ENCODE measurements around the gene EHBP1L1. TPM values are rescaled to one million over a fixed set of nuclear protein-coding genes. Genes with fewer than 3 reads are reported as not detected.
"Not testable (repeated sequence)": the region's sequence is repeated elsewhere in the genome, so short reads cannot be mapped to it uniquely, and the experiment has no call there.

Gene EHBP1L1
- total and polyA plus RNA-seq, 12 donors: 30.8 to 113 (median 53.9) TPM

DNA sequence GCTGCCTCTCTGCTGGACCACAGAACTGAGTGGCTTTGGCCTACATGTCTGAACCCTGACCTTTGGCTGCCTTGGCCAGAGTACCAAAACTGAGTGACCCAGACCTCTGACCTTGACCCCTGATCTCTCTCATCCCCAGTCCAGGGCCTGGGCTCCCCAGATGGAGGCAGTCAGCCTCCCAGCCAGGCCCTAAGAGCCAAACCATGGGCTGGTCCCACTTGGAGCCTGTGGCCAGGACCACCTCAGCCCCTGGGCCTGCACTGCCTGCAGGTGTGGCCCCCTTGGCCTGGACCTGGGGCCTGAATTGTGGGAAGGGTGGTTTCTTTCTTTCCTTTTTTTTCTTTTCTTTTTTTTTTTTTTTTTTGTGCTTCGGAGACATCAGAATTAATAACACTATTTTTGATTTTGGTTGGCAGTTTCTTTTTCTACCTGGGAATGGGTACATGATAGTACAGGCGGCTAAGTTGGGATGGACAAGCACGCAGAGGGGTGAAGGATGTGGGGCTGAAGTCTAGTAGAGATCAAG lies 61.2 kb downstream of the EHBP1L1 start:
- WGBS, 2 donors: 88 to 97% methylated on average over 3 of the region's 3 CpGs

DNA sequence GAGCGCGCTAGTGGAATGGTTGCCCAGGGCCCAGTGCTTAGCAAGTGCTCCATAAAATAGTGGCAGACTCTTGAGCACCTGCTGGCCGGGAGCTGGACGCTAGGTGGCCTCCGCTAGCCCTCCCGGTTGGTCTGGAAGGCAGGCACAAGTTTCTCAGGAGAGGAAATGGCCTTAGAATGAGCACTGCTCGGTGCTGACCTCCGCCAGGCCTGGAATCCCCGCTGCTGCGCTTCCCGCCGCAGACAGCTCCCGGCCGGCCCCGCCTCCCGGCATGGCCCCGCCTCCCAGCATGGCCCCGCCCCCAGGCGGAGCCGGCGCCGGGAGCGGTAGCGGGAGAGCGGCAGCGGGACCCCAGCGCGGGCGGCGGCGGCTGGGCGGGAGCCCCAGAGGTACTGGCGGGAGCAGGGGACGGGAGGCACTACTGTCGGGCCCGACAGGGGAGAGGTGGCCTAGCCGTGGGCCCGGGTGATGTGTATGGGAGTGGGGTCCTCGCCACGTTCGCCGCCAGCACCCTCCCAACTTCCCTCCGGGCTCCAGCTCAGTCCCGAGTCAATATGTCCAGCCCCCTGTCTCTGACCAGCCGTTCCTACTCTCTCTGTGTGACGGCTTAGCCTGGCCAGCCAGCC lies 62.1 kb downstream of the EHBP1L1 start, which contains the start of gene SIPA1:
SIPA1 (plus strand) TSS at position 308 of the 626 bp plus-strand sequence. CDS start 2,821 bp downstream, outside the sequence.
- H3K36me3 ChIP-seq: peaks cover 14 to 70% (median 32%) of the 10 kb centered on the region in 9 donors
- H3K9me3 ChIP-seq: no peaks in the 10 kb centered on the region
- H3K27me3 ChIP-seq: no peaks in the 10 kb centered on the region
- peak within 1 kb of the TSS; percentile 74 to 90 (median 82) for H3K4me3 ChIP-seq
- ATAC-seq (peak; percentile 79 to 87 (median 82)), DNase-seq (peak; percentile 83 to 85)
- H3K27ac ChIP-seq: peak within 1 kb of the TSS; percentile 94 to 99 (median 96)
- peaks cover 21 to 56% (median 50%) of the 10 kb centered on the region in 9 donors for H3K4me1 ChIP-seq
- intact Hi-C loops (cut with DNase I): loop anchor here in 3 of 10 donors (2.0 to 10.0 kb wide), 4 partner anchors 25 to 347 kb away; partner anchors contain the start of genes RELA (in 1 of the 3) and SNX32 (in 1 of the 3)
- 3 to 4% methylated on average over 46 of the region's 46 CpGs for WGBS, 2 donors
- peak; percentile 13 to 68 (median 52) for TF ChIP-seq CTCF (IDR thresholded peaks at IDR 0.05)

More for the DNA sequence above, 61.2 kb downstream of the EHBP1L1 start:
- peak overlapping the region in 9 of 10 donors; percentile 95 to 99 (median 97) for H3K27ac ChIP-seq
- no peaks in the 10 kb centered on the region for H3K9me3 ChIP-seq
- DNase-seq (no peak), ATAC-seq (no peak)
- no peak for TF ChIP-seq CTCF (IDR thresholded peaks at IDR 0.05)
- peaks cover 21 to 51% (median 48%) of the 10 kb centered on the region in 9 donors for H3K4me1 ChIP-seq
- peaks cover 14 to 70% (median 32%) of the 10 kb centered on the region in 9 donors for H3K36me3 ChIP-seq
- intact Hi-C loops (cut with DNase I): loop anchor here in 3 of 10 donors (10.0 kb wide), 3 partner anchors 58 to 348 kb away; partner anchors contain the start of gene SNX32 (in 1 of the 3)
- no peak overlapping the region for H3K4me3 ChIP-seq
- H3K27me3 ChIP-seq: no peaks in the 10 kb centered on the region

GRCh38 chr11:65639228-65639597 lies 63.4 kb downstream of the EHBP1L1 start:
- H3K36me3 ChIP-seq: peaks cover 14 to 70% (median 27%) of the 10 kb centered on the region in 9 donors
- not testable (repeated sequence) for DNase-seq, H3K27me3 ChIP-seq, H3K9me3 ChIP-seq, ATAC-seq
- 83 to 85% methylated on average over 9 of the region's 9 CpGs for WGBS, 2 donors
- intact Hi-C loops (cut with DNase I): loop anchor here in 3 of 10 donors (2.0 to 10.0 kb wide), 4 partner anchors 24 to 346 kb away; partner anchors contain the start of genes RELA (in 1 of the 3) and SNX32 (in 1 of the 3)
- peaks cover 21 to 61% (median 50%) of the 10 kb centered on the region in 9 donors for H3K4me1 ChIP-seq
- H3K4me3 ChIP-seq: peak overlapping the region; percentile 74 to 90 (median 82)
- peak overlapping the region; percentile 94 to 99 (median 96) for H3K27ac ChIP-seq

DNA sequence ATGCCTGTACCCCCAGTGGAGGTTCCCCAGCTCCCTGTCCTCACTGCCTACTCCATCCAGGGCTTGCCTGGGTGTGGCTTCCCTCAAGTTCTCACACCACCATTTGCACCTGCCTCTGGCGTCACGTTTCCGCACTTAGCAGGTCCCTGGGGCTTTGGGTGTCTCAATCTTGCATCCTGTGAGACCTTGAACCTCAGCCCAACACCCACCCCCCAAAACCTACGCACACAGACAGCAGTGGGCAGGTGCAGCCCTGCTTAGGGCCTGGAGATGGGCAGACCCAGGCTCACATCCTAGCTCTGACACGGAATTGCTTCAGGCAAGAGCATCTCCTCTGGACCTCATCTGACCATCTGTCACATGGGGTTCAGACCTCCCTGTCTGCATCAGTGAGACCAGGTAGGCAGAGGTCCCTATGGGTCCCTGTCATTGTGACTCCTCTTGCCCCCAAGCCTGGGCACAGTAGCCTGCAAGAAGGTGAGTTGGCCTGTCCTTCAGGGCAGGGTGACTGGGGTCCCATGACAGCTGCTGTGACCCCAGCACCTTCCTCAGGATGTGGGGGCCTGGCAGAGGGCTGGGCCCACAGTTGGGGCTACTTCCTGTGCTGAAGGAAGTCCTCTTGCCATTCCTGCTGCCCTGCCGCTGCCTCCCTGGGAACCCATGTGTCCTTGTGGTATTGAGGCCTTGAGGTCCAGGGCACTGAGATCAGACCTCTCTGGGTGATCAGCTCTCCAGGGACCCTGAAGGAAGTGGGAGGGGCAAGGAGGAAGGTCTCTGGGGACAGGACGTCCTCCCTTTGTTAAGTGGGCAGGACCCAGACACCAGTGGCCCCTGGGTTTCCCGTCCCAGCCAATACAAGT lies 64.0 kb downstream of the EHBP1L1 start:
- H3K27ac ChIP-seq: peak overlapping the region; percentile 73 to 99 (median 96)
- intact Hi-C loops (cut with DNase I): loop anchor here in 3 of 10 donors (2.0 to 10.0 kb wide), 4 partner anchors 23 to 345 kb away; partner anchors contain the start of genes RELA (in 1 of the 3) and SNX32 (in 1 of the 3)
- ATAC-seq (peak in 6 of 8 donors; percentile 6 to 27 (median 7)), DNase-seq (peak in 1 of 2 donors; percentile 58)
- peak overlapping the region in 9 of 10 donors; percentile 74 to 87 (median 81) for H3K4me3 ChIP-seq
- peaks cover 8 to 70% (median 21%) of the 10 kb centered on the region in 9 donors for H3K36me3 ChIP-seq
- H3K4me1 ChIP-seq: peaks cover 21 to 61% (median 50%) of the 10 kb centered on the region in 9 donors
- TF ChIP-seq CTCF (IDR thresholded peaks at IDR 0.05): no peak
- H3K9me3 ChIP-seq: no peaks in the 10 kb centered on the region
- H3K27me3 ChIP-seq: no peaks in the 10 kb centered on the region
- WGBS, 2 donors: 50 to 56% methylated on average over 8 of the region's 8 CpGs
